ENCODE results near the gene RTL1.

RTL1 gene

GRCh38 chr14:100834794-100835547 lies 68.6 kb downstream of the RTL1 start:
- POLR2A ChIA-PET: no interaction called here
- CTCF ChIA-PET: no interaction called here
- DNase-seq (ENCODE audit: extremely low spot score): no peak
- no peak for TF ChIP-seq SUZ12 (IDR thresholded peaks at IDR 0.05)
- no peak for TF ChIP-seq NFRKB (IDR thresholded peaks at IDR 0.05)
- TF ChIP-seq FOXM1 (IDR thresholded peaks at IDR 0.05; ENCODE audit: borderline replicate concordance): no peak
- no peak for TF ChIP-seq ELF4 (IDR thresholded peaks at IDR 0.05)
- no peak for TF ChIP-seq FOXA1 (IDR thresholded peaks at IDR 0.05)
- TF ChIP-seq ARNT (IDR thresholded peaks at IDR 0.05): no peak
- no peak for TF ChIP-seq TARDBP (IDR thresholded peaks at IDR 0.05)
- TF ChIP-seq FOXK2 (IDR thresholded peaks at IDR 0.05): no peak
- no peak for TF ChIP-seq CTBP1 (IDR thresholded peaks at IDR 0.05; ENCODE audit: borderline replicate concordance)
- no peak for TF ChIP-seq HDGF (IDR thresholded peaks at IDR 0.05; ENCODE audit: borderline replicate concordance)
- TF ChIP-seq SP1 (IDR thresholded peaks at IDR 0.05): no peak
- TF ChIP-seq ZNF384 (IDR thresholded peaks at IDR 0.05): no peak
- no peak for TF ChIP-seq L3MBTL2 (conservative IDR thresholded peaks at IDR 0.05)
- no peak for TF ChIP-seq LEF1 (IDR thresholded peaks at IDR 0.05; ENCODE audit: borderline replicate concordance)
- no peak for TF ChIP-seq BHLHE40 (IDR thresholded peaks at IDR 0.05; ENCODE audit: borderline replicate concordance)
- no peak for TF ChIP-seq PKNOX1 (IDR thresholded peaks at IDR 0.05)

GRCh38 chr14:100834082-100834793 lies 69.3 kb downstream of the RTL1 start:
- ChIA-PET CTCF (no interaction called here), POLR2A (no interaction called here)
- DNase-seq (ENCODE audit: extremely low spot score): no peak
- TF ChIP-seq TARDBP (IDR thresholded peaks at IDR 0.05): no peak

GRCh38 chr14:100832311-100832960 lies 71.1 kb downstream of the RTL1 start:
- no peak for DNase-seq (ENCODE audit: extremely low spot score)
- no peak for TF ChIP-seq FOXA1 (IDR thresholded peaks at IDR 0.05)
- TF ChIP-seq LEF1 (IDR thresholded peaks at IDR 0.05; ENCODE audit: borderline replicate concordance): no peak
- no peak for TF ChIP-seq HDGF (IDR thresholded peaks at IDR 0.05; ENCODE audit: borderline replicate concordance)
- no peak for TF ChIP-seq NFRKB (IDR thresholded peaks at IDR 0.05)
- TF ChIP-seq FOXK2 (IDR thresholded peaks at IDR 0.05): no peak
- TF ChIP-seq BHLHE40 (IDR thresholded peaks at IDR 0.05; ENCODE audit: borderline replicate concordance): no peak
- TF ChIP-seq SUZ12 (IDR thresholded peaks at IDR 0.05): no peak
- no peak for TF ChIP-seq PKNOX1 (IDR thresholded peaks at IDR 0.05)
- TF ChIP-seq FOXM1 (IDR thresholded peaks at IDR 0.05; ENCODE audit: borderline replicate concordance): no peak
- no peak for TF ChIP-seq ELF4 (IDR thresholded peaks at IDR 0.05)
- no peak for TF ChIP-seq ZNF384 (IDR thresholded peaks at IDR 0.05)
- TF ChIP-seq CTBP1 (IDR thresholded peaks at IDR 0.05; ENCODE audit: borderline replicate concordance): no peak
- TF ChIP-seq ARNT (IDR thresholded peaks at IDR 0.05): no peak
- TF ChIP-seq L3MBTL2 (conservative IDR thresholded peaks at IDR 0.05): no peak
- no peak for TF ChIP-seq SP1 (IDR thresholded peaks at IDR 0.05)
- TF ChIP-seq TARDBP (IDR thresholded peaks at IDR 0.05): no peak
- ChIA-PET POLR2A (no interaction called here), CTCF (interaction anchor here (1.6 kb wide), 1 partner anchor 68 kb away, joined by 6 read pairs; no protein-coding TSS in a partner anchor)

GRCh38 chr14:100830681-100831080 lies 72.8 kb downstream of the RTL1 start:
- TF ChIP-seq CTBP1 (IDR thresholded peaks at IDR 0.05; ENCODE audit: borderline replicate concordance): no peak
- no peak for TF ChIP-seq FOXK2 (IDR thresholded peaks at IDR 0.05)
- no peak for TF ChIP-seq LEF1 (IDR thresholded peaks at IDR 0.05; ENCODE audit: borderline replicate concordance)
- no peak for TF ChIP-seq BHLHE40 (IDR thresholded peaks at IDR 0.05; ENCODE audit: borderline replicate concordance)
- no peak for TF ChIP-seq FOXM1 (IDR thresholded peaks at IDR 0.05; ENCODE audit: borderline replicate concordance)
- TF ChIP-seq SP1 (IDR thresholded peaks at IDR 0.05): no peak
- no peak for TF ChIP-seq NFRKB (IDR thresholded peaks at IDR 0.05)
- no peak for TF ChIP-seq SUZ12 (IDR thresholded peaks at IDR 0.05)
- TF ChIP-seq ELF4 (IDR thresholded peaks at IDR 0.05): no peak
- TF ChIP-seq PKNOX1 (IDR thresholded peaks at IDR 0.05): no peak
- no peak for TF ChIP-seq ARNT (IDR thresholded peaks at IDR 0.05)
- TF ChIP-seq HDGF (IDR thresholded peaks at IDR 0.05; ENCODE audit: borderline replicate concordance): no peak
- no peak for DNase-seq (ENCODE audit: extremely low spot score)
- ChIA-PET POLR2A (no interaction called here), CTCF (no interaction called here)
